ENCODE data around the gene KPRP. TPM values are rescaled to one million over a fixed set of nuclear protein-coding genes. Genes with fewer than 3 reads are reported as not detected.

Gene KPRP
- total RNA-seq, 1 donor from 2014 or later, result not detected

- DNase-seq (ENCODE audit: low spot score), result no peak
These were observed 12.6 kb downstream of the KPRP start for GRCh38 chr1:152770411-152770810.

- DNase-seq (ENCODE audit: low spot score), result no peak
These were observed 17.1 kb downstream of the KPRP start, which contains the start of gene LCE1F for GRCh38 chr1:152774875-152775274. LCE1F (plus strand) TSS chr1:152775140; CDS start chr1:152776372, 1,232 bp downstream.

- DNase-seq (ENCODE audit: low spot score), result no peak
These were observed 18.5 kb downstream of the KPRP start for GRCh38 chr1:152776361-152776760.

GRCh38 chr1:152777510-152778137 is 19.8 kb downstream of the KPRP start:
- no peak for DNase-seq (ENCODE audit: low spot score)

GRCh38 chr1:152783095-152783494 is 25.3 kb downstream of the KPRP start:
- no peak for DNase-seq (ENCODE audit: low spot score)

- DNase-seq (ENCODE audit: low spot score), result no peak
These were observed 28.3 kb downstream of the KPRP start, which contains the start of gene LCE1E for GRCh38 chr1:152786077-152786476. LCE1E (plus strand) TSS chr1:152786257; CDS start chr1:152787300, 1,043 bp downstream.

GRCh38 chr1:152795686-152796085 is 37.9 kb downstream of the KPRP start:
- no peak for DNase-seq (ENCODE audit: low spot score)

- no peak for DNase-seq (ENCODE audit: low spot score)
These were observed 38.6 kb downstream of the KPRP start, which contains the start of gene LCE1D for GRCh38 chr1:152796421-152796820. LCE1D (plus strand) TSS chr1:152796721; CDS start chr1:152797795, 1,074 bp downstream.

- no peak for DNase-seq (ENCODE audit: low spot score)
These were observed 43.5 kb downstream of the KPRP start for GRCh38 chr1:152801333-152801732.

GRCh38 chr1:152806576-152806975 is 48.8 kb downstream of the KPRP start, which contains the start of gene LCE1C:
LCE1C (minus strand) TSS chr1:152806651; CDS start chr1:152805478, 1,173 bp downstream.
- no peak for DNase-seq (ENCODE audit: low spot score)

GRCh38 chr1:152811050-152811449 is 53.2 kb downstream of the KPRP start:
- no peak for DNase-seq (ENCODE audit: low spot score)

Other genes starting within 250 kb of the KPRP start
- gene LCE5A, start 247.2 kb upstream of the KPRP start, total RNA-seq, result not detected
- not detected for gene CRCT1, start 243.5 kb upstream of the KPRP start, total RNA-seq
- not detected for gene LCE3E, start 191.2 kb upstream of the KPRP start, total RNA-seq
- not detected for gene LCE3D, start 177.5 kb upstream of the KPRP start, total RNA-seq
- not detected for gene LCE3C, start 157.8 kb upstream of the KPRP start, total RNA-seq
- not detected for gene LCE3B, start 144.2 kb upstream of the KPRP start, total RNA-seq
- not detected for gene LCE3A, start 134.9 kb upstream of the KPRP start, total RNA-seq
- gene LCE2D, start 94.6 kb upstream of the KPRP start, total RNA-seq, result not detected
- not detected for gene LCE2C, start 82.7 kb upstream of the KPRP start, total RNA-seq
- gene LCE2B, start 71.9 kb upstream of the KPRP start, total RNA-seq, result not detected
- gene LCE2A, start 59.7 kb upstream of the KPRP start, total RNA-seq, result not detected
- gene LCE4A, start 49.9 kb upstream of the KPRP start, total RNA-seq, result not detected
- gene LCE1F, start 17.1 kb downstream of the KPRP start, total RNA-seq, result not detected
- gene LCE1E, start 28.2 kb downstream of the KPRP start, total RNA-seq, result not detected
- gene LCE1D, start 38.7 kb downstream of the KPRP start, total RNA-seq, result not detected
- gene LCE1C, start 48.6 kb downstream of the KPRP start, total RNA-seq, result not detected
- not detected for gene LCE1B, start 53.9 kb downstream of the KPRP start, total RNA-seq
- not detected for gene LCE1A, start 69.4 kb downstream of the KPRP start, total RNA-seq
- gene LCE6A, start 84.8 kb downstream of the KPRP start, total RNA-seq, result not detected
- not detected for gene LCE7A, start 102.0 kb downstream of the KPRP start, total RNA-seq
- not detected for gene SMCP, start 120.3 kb downstream of the KPRP start, total RNA-seq
- gene IVL, start 150.5 kb downstream of the KPRP start, total RNA-seq, result not detected
- gene SPRR5, start 189.2 kb downstream of the KPRP start, total RNA-seq, result not detected
- not detected for gene SPRR4, start 212.6 kb downstream of the KPRP start, total RNA-seq
- gene SPRR1A, start 226.1 kb downstream of the KPRP start, total RNA-seq, result not detected
- gene SPRR3, start 243.7 kb downstream of the KPRP start, total RNA-seq, result 42.5 TPM